HG02759 (cell line): Measurements from ENCODE around the gene ATAD3C.
"Not testable (repeated sequence)": the region's sequence is repeated elsewhere in the genome, so short reads cannot be mapped to it uniquely, and the experiment has no call there.

Experiments used
- ATAC-seq: cut with Tn5 transposase; IDR thresholded peaks from one replicate; pipeline ENCODE4 v1.9.1; 2021; ENCODE audit warnings: mild to moderate bottlenecking, moderate library complexity; ENCODE audit not compliant: unreplicated experiment

The ATAD3C gene

DNA sequence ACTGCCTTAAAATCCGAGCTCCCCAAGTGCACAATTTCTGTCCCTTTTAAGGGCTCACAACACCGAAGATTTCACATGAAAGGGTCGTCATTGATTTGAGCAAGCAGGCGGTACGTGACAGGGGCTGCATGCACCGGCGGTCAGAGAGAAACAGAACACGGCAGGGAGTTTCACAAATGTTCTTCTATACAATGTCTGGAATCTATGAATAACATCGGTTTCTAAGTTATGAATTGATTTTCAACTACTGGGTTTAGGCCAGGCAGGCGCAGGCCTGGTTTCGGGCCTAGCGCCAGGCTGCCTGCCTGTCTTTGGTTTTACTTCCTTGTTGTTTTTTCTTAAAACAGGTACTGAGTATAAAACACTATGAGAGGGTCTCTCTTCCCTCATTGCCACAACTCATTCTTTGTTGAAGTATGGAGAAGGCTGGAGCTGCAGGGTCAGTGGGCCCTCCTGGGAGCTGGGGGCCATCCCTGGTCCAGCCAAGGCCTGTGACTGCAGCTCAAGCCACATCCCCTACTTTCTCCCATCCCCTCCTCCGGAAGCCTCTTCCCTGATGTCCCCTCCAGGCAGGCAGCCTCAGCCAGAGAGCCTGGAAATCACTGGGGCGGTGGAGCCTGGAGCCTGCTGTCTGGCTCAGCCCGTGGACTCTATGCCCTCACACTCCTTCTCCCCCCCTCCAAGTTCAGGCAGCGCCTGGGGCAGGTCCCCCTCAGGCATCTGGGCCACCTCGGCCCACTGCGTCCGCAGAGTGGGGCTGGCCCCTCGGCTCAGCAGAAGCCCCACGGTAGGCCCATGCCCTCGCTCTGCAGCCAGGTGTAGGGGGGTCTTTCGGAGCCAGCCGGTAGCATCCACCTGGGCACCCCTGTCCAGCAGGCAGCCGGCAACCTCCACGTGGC, 30.8 kb upstream of the ATAD3C start:
- ATAC-seq: no peak

DNA sequence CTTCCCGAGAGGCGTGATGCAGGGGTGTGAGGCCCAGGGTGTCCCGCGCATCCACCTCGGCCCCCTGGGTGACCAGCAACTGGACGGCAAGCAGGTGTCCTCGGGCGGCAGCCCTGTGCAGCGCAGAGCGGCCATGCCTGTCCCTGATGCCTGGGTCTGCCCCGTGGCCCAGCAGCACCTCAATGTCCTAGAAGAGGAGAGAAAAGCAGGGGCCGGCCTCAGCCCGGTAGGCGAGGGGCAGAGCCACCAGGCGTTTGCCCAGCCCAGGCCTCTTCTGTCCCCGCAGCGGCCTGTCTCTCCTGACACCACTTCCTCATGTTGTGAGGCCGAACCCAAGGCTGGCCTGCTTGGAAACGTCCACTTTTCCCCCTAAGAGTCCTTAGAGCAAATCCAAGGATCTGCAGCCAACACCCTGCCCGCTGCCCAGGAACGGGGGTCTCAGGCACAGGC, 30.1 kb upstream of the ATAD3C start:
- no peak for ATAC-seq

DNA sequence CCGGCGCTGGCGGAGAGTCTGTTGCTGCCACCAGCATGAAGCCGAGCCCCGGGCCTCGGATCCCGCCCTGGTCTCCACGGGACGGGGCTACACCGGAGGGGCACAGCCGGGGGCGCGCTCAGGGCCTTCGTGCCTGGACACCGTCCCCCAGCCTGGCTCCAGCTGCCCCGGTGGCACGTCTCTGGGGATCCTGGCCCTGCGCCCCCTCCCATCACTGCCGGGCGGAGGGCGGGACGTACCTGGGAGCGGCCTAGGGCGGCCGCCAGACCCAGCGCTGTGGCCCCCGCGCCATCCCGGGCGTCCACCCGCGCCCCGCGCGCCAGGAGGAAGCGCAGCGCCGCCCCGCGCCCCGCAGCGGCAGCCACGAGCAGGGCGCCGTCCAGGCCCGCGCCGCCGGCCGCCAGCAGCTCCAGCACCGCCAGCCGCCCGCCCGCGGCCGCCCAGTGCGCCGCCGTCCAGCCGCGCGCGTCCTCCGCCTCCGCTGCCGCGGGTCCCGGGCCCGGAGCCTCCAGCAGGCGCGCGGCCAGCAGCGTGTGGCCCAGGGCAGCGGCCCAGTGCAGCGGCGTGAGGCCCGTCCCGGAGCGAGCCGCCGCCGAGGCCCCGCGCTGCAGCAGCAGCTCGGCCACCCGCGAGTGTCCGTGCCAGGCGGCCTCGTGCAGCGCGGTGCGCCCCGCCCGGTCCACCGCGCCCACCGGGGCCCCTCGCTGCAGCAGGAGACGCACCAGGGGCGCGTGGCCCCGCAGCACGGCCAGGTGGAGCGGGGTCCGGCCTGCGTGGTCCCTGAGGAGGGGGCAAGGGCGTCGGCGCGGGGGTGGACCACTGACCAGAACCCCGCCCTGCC, 29.5 kb upstream of the ATAD3C start:
- ATAC-seq: no peak

DNA sequence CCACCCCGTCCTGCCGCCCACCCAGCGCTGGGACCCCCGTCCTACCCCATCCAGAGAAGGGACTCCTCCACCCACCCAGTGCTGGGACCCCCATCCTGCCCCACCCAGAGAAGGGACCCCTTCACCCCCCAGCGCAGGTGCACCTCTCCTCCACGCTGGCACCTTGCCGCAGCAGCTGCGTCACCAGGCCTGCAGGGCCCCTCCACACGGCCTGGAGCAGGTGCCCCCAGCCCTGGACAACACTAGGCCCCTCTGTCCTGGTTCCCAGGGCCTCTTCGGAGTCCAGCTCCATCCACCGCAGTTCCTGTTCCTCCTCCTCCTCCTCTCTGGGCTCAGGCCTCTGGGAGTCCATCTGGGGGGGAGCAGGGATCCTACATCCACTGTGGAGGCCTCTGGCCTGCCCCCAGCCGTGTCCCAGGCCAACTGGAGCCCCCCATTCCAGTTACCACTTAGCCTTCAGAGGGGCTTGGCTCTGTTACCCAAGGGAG, 28.8 kb upstream of the ATAD3C start:
- no peak for ATAC-seq

GRCh38 chr1:1421147-1421906, 28.2 kb upstream of the ATAD3C start, which contains the start of gene ANKRD65:
Gene ANKRD65, minus strand, starts transcription at chr1:1421276. Its CDS starts 271 bp downstream, at chr1:1421005.
- ATAC-seq: no peak

- no peak for ATAC-seq
These were observed 27.5 kb upstream of the ATAD3C start for GRCh38 chr1:1421907-1422464.

GRCh38 chr1:1422465-1423244, 26.8 kb upstream of the ATAD3C start:
- no peak for ATAC-seq

DNA sequence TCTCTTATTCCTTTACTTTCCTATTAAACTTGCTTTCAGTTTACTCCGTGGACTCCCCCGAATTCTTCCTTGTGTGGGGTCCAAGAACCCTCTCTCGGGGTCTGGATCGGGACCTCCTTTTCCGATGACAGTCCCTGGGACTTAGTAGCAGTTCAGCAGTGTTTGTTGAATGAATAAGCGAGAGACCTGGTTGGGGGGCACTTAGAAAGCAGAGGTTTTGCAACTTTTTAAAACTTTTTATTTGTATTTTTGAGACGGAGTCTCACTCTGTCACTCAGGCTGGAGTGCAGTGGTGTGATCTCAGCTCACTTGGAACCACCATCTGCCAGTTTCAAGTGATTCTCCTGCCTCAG, 26.3 kb upstream of the ATAD3C start:
- ATAC-seq: no peak

DNA sequence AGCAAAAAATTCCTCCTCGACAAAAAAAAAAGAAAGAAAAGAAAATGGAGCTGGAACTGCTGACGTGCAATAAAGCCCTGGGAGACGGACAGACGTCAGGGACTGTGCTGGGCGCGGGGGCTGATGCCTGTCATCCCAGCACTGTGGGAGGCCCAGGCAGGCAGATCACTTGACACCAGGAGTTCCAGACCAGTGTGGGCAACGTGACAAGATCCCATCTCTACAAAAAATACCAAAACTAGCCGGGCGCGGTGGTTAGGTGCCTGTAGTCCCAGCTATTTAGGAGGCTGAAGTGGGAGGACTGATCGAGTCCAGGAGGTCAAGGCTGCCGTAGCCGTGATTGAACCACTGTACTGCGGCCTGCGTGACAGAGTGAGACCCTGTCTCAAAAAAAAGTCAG, 24.8 kb upstream of the ATAD3C start:
- no peak for ATAC-seq

GRCh38 chr1:1425426-1425752, 24.1 kb upstream of the ATAD3C start:
- no peak for ATAC-seq

- no peak for ATAC-seq
These were observed 23.6 kb upstream of the ATAD3C start for GRCh38 chr1:1425753-1426495.

DNA sequence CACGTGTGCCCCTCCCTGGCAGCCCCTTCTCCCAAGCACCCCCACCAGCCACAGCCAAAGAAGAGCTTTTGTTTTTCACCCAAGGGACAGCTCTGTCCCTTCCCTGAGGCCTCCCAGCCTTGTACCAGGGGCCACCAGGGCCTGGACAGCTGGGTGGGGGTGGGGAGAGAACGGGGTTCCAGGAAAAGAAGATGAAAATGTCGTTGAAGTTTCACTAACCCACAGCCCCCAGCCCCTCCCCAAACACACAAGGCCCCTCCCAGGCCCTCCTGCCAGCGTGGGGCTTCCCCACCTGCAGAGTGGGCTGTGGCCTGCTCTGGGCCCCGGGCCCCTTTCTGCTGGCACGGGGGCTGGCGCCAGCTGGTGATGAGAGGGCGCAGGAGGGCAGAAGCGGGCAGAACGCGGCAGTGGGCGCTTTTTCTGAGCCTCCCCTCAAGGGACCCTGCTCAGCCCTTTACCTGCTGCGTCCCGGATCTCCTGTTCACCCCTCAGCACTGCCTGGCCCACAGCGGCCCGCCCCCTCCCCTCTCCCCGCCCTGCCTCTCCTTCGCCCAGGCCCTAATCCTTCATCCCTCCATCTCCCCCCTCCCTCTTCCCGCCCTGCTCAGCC, 22.9 kb upstream of the ATAD3C start:
- ATAC-seq: no peak

DNA sequence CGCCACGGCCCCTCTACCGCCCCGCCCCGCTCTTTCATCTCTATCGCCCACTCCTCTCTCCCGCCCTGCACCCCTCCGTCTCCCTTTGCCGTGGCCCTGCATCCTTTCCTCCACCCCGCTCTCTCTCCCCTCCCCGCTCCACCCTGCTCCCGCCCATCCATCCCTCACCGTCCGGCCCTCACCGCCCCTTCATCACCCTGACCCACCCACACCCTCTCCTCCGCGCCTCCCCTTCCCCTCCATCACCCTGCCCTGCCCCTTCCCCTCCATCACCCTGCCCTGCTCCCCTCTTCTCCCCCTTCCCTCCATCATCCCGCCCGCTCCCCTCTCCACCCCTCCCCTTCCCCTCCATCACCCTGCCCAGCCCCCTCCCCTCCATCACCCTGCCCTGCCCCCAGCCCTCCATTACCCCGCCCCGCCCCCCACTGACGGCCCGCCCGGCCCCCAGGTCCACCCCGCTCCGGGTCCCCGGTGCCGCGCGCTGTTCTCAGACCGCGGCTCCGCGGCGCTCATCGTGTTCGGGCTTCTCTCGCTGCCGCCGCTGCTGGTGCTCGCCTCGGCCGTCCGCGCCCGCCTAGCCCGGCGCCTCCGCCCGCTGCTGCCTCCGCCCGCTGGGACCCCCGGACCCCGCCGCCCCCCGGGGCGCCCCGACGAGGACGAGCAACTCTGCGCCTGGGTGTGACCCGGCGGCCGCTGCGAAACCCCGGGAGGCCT, 22.2 kb upstream of the ATAD3C start:
- ATAC-seq: no peak

- ATAC-seq: no peak
These were observed 21.7 kb upstream of the ATAD3C start for GRCh38 chr1:1427820-1428148.

- ATAC-seq: no peak
These were observed 21.3 kb upstream of the ATAD3C start for GRCh38 chr1:1428174-1428573.

DNA sequence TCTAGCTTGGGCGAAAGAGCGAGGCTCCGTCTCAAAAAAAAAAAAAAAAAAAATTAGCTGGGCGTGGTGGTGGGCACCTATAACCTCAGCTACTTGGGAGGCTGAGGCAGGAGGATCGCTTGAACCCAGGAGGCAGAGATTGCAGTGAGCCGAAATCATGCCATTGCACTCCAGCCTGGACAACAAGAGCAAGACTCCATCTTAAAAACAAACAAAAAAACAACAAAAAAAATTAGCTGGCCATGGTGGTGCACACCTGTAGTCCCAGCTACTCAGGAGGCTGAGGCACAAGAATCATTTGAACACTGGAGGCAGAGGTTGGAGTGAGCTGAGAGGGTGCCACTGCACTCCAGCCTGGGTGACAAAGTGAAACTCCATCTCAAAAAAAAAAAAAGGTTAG, 20.5 kb upstream of the ATAD3C start:
- ATAC-seq: not testable (repeated sequence)

GRCh38 chr1:1429671-1430073, 19.8 kb upstream of the ATAD3C start:
- ATAC-seq: no peak
